Fibroblast of skin of scalp (primary cell): ENCODE measurements around the gene KCNIP3.

Source experiments
- DNase-seq: peaks from one replicate; pipeline ENCODE4 v3.0.0-alpha.2; 2013

The KCNIP3 gene

DNA sequence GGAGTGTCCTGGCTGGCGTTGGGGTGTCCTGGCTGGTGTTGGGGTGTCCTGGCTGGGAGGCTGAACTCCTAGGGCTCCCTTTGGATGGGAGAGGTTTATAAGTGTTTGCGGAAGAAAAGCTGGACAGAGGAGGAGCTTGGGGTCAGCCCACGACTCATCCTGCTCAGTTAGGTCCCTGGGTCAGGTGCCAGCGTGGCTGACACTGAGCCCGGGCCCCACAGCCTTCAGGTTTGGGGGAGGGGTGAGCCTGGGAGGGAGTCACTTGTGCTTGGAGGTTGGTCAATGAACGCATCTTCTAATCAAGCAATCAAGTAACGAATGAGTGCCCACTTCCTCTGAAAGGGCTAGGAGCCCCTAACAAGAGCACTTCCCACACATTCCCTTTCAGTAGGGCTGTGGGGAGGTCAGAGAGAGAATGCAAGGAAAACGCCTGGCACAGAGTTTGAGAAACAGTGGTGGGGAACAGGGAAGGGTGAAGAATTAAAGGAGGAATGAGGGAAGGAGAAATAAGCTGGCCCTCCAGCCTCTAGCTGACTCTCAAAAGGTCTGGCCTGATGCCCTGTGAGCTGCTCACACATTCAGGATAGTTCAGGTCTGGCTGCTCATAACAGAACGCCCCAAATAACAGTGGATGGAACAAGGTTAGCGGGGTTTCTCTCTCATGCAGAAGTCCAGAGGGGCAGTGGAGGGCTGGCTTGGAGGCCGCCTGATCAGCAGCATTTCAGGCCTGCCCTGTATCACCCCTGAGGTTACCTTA lies 670 bp downstream of the KCNIP3 start:
- DNase-seq: no peak

DNA sequence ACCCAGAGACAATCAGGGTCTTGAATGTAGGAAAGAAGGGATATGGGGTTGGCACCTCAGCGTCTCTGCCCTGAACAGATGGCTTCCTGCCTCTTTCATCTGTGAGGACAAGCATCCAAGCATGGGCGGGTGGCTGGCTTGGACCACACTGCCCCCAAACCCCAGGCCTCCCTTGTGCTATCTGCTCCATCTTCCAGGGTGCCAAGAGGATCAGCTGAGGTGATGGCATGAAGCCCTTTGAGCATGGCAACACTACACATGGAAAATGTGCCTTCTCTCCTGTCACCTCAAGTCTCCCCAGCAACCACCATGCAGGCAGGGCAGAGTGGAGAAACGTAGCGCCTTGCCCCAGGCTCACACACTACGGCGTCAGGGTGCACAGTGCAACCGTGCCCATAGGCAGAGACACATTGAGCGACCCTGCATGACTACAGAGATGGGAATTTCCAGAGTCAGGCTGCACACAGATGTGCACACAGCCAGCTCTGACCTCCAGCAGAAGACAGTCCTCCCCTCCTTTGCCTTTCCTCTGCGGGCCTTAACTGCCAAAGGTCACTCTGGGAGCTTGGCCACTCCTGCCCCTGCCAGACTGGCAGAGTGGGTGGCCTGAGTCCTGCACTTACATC lies 1.5 kb downstream of the KCNIP3 start:
- no peak for DNase-seq

DNA sequence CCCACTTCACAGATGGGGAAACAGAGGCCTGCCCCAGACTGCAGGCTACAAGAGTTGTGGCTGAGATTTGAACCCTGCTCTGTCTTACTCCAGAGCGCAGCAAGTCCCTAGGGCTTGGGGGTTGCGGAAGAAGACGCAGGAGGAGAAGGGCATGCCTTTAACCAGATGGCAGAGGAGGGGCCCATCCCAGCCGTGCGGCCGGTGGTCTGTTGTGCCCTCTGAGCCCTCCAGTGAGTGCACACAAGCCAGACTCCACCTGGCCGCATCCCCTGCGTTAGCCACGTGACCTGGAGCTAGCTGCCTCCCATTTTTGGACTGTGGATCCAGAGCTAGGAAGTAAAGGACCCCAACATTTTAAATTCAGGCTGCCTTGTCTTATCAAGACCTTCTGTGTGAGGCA lies 2.8 kb downstream of the KCNIP3 start:
- DNase-seq: no peak

DNA sequence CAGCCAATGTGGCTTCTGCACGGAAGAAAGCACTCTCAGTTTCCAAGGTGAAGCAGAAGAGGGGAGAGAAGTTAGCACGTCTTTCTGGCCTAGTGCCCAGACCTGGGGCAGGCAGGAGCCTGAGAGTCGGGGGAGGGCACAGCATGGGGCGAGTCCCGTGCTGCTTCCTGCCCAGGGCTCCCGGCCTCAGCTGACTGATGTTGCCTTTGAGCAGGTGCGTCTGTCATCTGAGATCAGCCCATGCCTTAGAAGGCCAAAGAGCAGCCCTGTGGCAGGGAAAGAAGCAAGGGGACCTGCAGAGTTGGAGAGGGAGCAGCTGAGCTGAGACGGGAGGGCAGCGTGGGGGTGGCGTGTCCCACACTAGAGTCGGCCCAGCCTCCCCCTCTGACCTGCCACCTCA lies 3.3 kb downstream of the KCNIP3 start:
- no peak for DNase-seq

DNA sequence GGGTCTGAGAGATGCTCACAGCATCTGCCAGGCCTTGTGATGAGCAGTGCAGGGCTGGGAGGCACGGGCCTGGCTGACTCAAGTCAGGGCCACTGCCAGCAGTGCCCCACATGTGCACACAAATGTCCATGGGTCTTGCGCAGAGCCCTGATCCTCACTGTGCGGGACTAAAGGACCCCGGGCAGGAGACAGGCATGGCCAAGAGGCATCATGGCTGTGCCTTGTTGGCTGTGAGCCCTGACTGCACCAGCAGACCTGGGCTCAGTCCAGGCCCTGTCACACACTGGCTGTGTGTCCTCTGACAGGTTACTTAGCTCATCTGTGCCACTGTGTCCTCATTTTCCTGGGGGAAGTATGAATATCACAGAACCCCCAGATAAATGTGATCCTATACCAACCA lies 4.0 kb downstream of the KCNIP3 start:
- no peak for DNase-seq

DNA sequence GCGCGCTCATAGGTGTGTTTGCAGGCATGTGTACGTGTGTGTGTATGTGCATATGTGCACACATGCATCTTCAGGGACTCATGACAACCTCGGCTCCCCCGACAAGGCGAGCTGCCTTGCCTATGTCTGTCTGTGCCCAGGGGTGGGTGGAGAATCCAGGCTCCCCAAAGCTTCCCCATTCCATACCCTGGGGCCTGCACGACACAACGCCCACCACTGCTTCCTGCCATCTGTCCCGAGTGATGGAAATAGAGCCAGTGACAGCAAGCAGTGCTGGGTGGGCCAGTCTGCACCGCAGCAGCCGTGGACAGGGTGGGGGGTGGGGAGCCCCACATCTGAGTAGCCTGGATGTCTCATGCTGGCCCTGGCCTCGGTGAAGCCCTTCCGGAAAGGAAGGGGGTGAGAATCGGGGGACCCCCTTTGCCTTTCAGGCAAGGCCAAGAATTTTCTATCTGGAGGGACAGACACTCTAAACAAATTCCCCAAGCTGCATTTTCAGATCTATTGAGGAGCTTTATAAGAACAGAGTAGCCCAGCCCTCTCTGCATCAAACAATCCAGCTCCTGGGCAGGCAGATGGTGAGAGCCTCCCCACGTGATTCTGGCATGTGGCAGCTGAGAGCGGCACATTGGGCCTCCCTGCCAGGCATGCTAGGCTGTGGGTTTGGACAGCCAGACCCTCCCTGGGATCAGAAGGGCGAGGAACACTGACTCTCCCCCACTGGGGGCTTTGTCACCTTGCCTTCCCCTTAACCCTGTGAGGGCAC lies 4.9 kb downstream of the KCNIP3 start:
- DNase-seq: no peak

DNA sequence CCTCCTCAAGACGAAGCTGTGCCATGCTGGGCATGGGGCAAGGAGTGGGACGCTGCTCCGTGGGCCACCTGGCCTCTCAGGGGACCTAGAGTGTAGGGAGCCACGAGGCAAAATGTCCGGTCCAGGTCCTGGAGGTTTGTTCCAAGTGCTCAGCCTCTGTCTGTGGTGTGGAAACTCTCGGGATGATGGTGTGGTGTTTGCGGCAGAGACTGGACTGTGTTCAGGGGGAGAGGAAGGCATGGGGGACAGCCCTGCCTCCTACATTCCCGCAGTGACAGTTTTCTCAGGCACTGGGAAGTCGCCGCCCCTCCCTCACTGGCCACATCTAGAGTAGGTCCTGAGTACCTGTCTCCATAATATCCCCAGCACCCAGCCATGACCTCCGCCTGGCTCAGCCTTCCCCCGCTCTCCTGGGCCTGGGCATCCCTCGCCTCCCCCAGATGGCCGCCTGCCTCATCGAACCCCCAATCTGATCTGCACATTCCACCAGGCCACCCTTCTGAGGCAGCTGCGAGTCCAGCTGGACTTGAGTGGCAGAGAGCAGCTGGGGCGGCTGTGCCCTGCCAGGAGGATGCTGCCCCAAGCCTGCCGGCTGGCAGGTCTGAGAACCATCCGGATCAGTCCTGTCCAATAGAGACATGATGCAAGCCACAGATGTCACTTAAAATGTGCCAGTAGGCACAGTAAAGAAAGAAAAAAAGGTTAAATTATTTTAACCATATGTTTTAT lies 6.2 kb downstream of the KCNIP3 start:
- DNase-seq: no peak

DNA sequence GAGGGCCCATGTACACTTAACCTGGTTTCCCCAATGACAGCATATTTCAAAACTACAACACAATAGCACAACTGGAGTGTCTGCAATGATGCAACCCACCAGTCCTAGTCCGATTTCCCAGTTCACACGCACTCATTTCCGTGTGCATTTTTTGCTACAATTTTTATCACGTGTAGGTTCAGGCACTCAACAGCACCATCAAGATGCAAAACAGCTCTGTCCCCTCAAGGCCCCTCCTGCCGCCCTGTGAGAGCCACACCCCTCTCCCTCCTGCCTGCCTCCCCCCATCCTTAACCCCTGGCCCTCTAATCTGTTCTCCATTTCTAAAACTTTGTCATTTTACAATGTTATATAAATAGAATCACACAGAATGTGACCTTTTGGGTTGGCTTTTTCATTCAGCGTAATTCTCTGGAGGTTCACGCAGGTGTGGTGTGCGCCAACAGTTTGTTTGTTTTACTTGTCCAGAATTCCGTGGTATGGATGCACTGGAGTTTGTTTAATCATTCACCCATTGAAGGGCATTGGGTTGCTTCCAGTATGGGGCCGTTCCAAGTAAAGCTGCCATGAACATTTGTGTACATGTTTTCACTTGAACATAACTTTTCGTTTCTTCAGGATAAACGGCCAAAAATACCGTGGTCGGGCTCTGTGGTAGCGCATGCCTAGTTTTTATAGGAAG lies 8.4 kb downstream of the KCNIP3 start:
- no peak for DNase-seq

DNA sequence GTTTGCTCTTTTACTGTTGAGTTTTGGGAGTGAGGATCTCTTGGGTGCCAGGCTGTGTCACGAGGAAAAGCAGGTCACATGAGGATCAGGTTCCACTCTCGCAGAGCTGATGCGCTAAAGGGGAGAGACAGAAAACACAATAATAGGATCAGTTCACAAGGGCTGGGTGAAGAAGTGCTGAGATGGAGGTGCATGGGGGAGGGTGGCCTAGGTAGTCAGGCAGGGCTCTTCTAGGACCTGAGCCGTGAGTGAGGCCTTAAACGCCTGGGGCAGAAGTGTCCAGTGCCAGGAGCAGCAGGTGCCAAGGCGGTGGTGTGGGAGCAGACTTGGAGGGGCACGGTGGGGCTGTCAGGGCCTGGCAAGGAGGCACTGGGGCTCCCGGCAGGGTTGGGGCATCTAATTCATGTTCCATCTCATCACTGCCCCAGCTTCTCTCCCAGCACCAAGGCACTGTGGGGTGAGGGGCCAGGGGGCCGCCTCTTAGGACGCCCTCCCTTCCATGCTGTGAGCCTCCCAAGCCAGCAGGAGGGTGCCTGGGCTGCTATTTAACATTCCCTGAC lies 9.3 kb downstream of the KCNIP3 start:
- no peak for DNase-seq

DNA sequence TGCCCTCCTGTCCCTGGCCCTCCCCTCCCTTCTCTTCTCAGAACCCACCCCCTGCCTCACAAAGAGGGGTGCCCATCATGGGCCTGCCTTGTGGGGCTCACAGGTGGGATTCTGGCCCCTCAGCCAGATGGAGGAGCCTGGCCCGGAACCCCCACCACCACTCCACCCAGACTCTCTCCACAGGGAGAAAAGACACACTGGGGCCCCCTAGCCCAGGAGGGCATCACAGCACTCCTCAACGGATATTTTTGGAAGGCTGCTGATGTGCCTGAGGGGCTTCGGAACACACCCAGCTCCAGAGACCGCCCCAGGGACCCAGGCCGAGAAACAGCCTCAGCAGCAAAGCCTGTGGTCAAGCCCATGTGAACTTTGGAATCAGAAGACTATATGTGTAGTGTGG lies 9.9 kb downstream of the KCNIP3 start:
- DNase-seq: no peak

DNA sequence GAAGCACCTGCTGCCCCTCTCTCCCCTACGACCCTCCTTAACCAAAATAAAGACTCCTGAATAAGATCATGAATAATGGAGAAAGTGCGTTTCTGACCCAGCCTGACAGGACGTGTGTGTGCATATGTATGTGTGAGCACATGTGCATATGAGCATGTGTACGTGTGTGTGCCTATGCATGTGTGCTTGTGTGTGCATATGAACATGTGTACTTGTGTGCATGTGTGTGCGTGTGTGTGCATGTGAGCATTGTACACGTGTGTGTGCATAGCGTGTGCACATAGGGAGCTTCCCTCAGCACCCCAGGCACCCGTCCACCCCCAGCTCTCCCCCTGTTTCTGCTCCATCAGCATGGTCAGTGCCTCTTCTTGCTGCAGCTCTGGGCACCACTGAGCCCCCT lies 10.7 kb downstream of the KCNIP3 start:
- no peak for DNase-seq

DNA sequence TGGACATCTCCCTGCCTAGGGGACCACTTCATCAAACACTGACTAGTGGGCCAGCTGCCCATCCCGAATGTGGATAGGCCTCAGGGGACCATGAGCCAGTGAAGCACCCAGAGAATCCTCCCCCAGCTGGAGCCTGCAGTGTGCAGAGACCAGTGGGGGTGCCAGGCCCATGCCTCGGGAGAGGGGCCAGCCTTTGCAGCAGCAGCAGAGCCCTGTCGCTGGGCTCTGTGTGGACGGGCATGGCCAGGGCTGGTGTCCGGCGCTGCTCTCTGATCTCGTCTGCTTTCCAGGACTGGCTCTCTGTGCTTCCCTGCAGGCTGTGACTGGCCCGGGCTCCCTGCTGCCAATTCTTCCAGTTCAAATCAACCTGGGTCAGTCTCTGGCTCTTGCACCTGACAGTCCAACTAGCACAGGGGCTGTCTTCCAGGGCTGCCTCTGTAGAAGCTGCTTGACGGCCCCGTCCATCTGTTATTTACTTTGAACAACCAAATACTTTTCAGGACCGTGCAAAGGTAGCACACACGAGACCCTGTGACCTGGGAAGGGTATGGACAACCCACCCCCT lies 11.4 kb downstream of the KCNIP3 start:
- no peak for DNase-seq

DNA sequence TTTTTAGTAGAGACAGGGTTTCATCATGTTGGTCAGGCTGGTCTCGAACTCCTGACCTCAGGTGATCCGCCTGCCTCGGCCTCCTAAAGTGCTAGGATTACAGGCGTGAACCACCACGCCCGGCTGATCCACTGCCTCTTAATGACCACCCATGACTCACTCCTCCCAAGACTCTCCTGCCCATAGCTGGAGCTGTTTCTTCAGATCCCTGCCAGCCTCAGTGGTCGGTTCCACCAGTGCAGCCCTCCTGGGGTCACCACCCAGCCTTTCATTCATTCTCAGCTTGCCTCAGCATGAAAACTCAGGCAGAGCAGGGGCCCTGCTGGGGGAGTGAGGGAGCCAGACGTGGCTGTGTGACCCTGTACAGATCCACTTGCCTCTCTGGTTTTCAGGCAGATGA lies 12.5 kb downstream of the KCNIP3 start:
- no peak for DNase-seq

DNA sequence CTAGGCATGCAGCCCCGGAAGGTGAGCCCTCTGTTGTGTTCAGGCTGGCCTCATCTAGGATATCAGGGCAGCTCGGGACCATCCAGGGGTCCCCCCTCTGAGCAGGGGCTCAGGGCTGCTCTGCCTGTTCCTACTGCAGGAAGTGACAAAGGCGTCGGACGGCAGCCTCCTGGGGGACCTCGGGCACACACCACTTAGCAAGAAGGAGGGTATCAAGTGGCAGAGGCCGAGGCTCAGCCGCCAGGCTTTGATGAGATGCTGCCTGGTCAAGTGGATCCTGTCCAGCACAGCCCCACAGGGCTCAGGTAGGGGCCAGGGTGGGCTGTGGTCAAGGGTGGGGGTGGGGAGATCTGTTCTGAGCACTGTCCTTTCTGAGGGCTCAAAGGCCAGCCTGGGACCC lies 13.1 kb downstream of the KCNIP3 start:
- no peak for DNase-seq

DNA sequence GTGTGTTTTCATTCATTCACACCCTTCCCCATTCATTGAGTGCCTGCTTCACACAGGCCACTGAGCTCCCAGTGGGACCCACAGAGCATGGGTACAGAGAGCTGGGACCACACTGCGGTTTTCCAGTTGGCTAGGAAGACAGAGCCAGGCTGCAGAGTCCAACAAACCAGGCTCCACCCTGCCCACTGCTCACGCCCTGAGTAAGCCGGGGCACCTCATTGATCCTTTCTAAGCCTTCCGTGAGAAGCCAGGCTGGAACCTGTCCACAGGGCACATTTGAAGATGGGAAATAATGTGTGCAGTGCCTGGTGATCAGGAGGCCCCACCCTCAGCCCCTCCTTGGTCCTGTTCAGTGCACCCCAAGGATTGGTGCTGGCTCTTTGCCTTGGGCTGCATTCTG lies 13.5 kb downstream of the KCNIP3 start:
- DNase-seq: no peak

DNA sequence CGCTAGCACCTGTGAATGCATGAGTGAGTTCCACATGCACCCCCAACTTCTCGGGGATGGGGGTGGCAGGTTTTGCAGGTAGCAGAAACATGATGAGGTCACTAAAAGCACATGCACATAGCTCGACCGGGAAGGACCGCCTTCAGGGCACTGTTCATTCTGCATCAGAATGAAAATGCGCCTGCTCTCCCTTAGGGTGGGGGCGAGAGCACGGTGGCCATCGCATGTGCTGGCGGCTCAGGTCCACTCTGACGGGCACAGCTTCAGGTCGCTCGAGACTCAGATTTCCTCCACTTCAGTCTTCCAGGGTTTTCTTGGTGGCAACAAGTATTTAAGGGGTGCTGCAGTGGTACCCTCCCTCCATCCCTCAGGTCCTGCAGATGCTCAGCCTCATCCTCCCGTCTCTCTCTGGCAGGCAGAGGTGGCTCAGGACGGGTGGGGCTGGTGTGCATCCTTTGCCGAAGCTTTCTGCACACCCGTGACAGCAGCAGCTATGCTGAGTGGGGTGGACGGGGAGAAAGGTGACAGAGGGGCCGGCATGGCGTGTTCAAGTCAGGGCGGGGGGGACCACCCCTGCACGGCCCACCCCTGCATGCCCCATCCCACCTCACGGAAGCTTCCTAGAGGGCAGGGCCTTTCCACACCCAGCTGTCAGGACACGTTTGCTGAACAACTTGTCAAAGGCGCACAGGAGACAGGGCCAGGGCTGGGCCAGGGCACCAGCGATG lies 14.8 kb downstream of the KCNIP3 start:
- no peak for DNase-seq

DNA sequence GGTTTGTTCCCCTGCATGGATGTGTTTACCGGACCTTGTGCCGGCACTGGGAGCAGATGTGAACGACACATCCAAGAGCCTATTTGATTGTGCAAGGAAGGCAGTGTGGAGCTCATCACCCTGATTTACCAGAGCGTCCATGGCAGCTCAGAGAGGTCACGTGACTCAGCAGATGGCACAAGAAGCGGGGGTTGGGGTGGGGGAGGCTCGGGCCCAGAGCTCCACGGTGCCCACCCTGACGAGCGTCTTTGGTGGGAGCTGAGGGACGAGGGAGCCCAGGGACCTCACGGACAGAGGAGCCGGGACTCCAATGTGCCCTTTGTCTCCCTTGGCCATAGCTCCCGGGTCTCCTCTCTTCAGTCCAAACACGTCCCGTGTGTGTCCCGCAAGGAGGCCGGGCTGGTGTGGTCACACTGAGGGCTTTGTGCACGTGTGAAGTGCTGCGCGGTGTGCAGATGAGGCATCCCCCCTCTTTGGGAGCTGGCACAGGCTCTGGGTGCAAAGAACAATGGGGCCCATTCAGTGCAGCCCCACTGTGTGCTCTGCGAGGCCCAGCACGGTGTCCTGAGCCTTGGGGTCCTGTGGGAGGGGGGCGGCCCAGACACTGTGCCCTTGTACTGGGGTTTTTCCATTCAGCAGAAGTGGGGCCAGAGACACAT lies 15.5 kb downstream of the KCNIP3 start:
- no peak for DNase-seq

DNA sequence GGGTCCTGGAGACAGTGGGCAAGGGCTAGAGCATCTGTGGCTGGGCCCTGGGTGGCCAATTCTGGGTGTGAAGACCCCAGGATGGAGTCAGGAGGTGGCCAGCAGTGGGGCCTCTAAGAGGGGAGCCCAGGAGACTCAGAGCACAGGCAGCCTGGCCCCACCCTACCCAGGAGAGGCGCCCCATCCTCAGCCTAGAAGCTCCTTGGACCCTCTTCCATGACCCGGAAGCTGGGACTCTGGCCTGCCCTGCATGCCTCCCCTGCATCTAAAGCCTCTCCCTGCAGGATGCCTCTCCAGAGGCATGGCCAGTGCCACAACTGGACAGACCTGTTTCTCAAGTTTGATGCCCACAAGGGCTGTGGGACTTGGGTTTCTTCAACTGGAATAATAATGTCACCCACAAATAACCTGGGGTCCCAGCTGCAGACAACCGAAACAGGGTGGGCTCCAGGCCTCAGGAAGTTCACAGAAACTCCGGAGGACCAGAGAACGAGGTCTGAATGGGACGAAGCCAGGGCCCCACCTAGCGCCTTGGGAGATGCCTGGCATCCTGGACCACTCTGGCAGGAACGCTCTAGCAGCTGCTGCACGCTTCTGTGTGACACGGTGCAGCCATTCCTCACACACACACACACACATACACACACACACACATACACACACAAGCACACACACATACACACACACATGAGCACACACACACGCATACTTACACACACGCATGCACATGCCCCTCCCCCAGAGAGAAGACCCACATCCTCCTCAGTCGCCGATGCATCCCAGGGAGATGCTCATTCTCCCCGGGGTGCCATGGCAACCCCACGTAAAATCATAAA lies 16.4 kb downstream of the KCNIP3 start:
- DNase-seq: no peak

DNA sequence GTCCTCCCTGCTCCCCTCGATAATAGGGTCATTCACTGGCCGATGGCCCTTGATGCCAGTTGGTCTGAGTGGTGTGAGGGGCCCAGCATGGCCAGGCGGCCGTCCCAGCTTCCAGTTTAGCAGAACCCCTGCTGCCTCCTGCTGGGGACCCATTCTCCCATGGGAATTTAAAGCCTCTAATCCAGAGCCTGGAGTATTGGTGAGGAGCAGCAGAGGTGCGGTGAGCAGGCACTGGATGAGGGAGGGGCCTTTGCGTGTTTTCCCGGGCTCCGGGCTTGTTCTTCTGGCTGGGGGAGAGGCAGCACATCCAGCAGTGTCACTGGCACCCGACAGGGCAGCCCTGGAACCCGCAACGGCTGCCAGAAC lies 17.4 kb downstream of the KCNIP3 start:
- DNase-seq: no peak
